Esophagus muscularis mucosa (tissue), 4 donors: ENCODE results near the gene CDH4. TPM values are rescaled to one million over a fixed set of nuclear protein-coding genes. Genes with fewer than 3 reads are reported as not detected.

Source experiments
- DNase-seq: peaks from one replicate; pipeline ENCODE4 v3.0.0-alpha.2; 2017; ENCODE audit errors: extremely low spot score
- H3K27ac ChIP-seq, 4 donors: fragments of 200-600 bp; sonication (generic); replicated peaks in 1 of 4; 1 replicate in 3 of 4; 2 replicates in 1 of 4; pipeline ENCODE4 v1.5.1; 2016 to 2019; ENCODE audit warnings: mild to moderate bottlenecking in 1 of 4
- H3K27me3 ChIP-seq, 4 donors: fragments of 200-600 bp; sonication (generic); one replicate each; pipeline versions ENCODE4 v1.5.1 to v1.6.0; 2016 to 2019
- H3K36me3 ChIP-seq, 4 donors: fragments of 200-600 bp; sonication (generic); one replicate each; pipeline ENCODE4 v1.5.1; 2016 to 2019
- H3K4me1 ChIP-seq, 4 donors: fragments of 200-600 bp; sonication (generic); one replicate each; pipeline ENCODE4 v1.5.1; 2016 to 2019
- H3K4me3 ChIP-seq, 4 donors: fragments of 200-600 bp; sonication (generic); 1 replicate in 2 of 4; 2 replicates in 2 of 4; pipeline ENCODE4 v1.5.1; 2016 to 2019; ENCODE audit warnings: mild to moderate bottlenecking in 4 of 4, moderate library complexity in 1 of 4
- H3K9me3 ChIP-seq, 4 donors: fragments of 200-600 bp; sonication (generic); 1 replicate in 3 of 4; 2 replicates in 1 of 4; pipeline ENCODE4 v1.5.1; 2016 to 2019
- EP300 ChIP-seq: sonication (generic); formaldehyde crosslinking; IDR thresholded peaks from one replicate; pipeline ENCODE4 v1.6.1; 2017; ENCODE audit warnings: antibody characterized with exemption
- POLR2A ChIP-seq: fragments of 450-650 bp; IDR thresholded peaks from one replicate; pipeline ENCODE4 v1.6.1; 2017; ENCODE audit warnings: antibody characterized with exemption, moderate library complexity, mild to moderate bottlenecking, low read depth
- POLR2AphosphoS5 ChIP-seq, 2 donors: sonication (generic); formaldehyde crosslinking; IDR thresholded peaks; one replicate each; pipeline ENCODE4 v1.6.1; 2017; ENCODE audit warnings: antibody characterized with exemption in 2 of 2
- WGBS: methylation state at CpG from one replicate; pipeline ENCODE4 v1.1.5; 2018; 5-methylcytosine and 5-hydroxymethylcytosine counted together
- intact Hi-C: fragments of 100-400 bp; cut with DNase I; formaldehyde crosslinking; loops from one replicate; pipeline ENCODE4 v1.15.1; 2023
- total RNA-seq, 4 donors: library from RNA; depleted of rRNA; stranded (reverse); fragments of >200 nt; gene quantifications; one replicate each; pipeline versions ENCODE4 v1.1.0 to v1.2.1, GENCODE V29; 2016
- TF ChIP-seq, protein P1 (sequence below), 3 experiments: fragments of 200-600 bp in 2 of 3; fragments of 450-650 bp in 1 of 3; sonication (generic) in 2 of 3; IDR thresholded peaks; one replicate each; pipeline ENCODE4 v1.5.1; 2017 to 2019; ENCODE audit warnings: antibody characterized with exemption in 3 of 3, mild to moderate bottlenecking in 2 of 3, moderate library complexity in 1 of 3

Gene CDH4
- total RNA-seq, 4 donors from 2014 or later: 0.42 to 1.3 (median 0.48) TPM

GRCh38 chr20:61524951-61525666 lies 273.0 kb downstream of the CDH4 start:
- TF ChIP-seq POLR2AphosphoS5 (IDR thresholded peaks at IDR 0.05) (no peak), EP300 (no peak), POLR2A (no peak)
- TF ChIP-seq, protein P1, sequence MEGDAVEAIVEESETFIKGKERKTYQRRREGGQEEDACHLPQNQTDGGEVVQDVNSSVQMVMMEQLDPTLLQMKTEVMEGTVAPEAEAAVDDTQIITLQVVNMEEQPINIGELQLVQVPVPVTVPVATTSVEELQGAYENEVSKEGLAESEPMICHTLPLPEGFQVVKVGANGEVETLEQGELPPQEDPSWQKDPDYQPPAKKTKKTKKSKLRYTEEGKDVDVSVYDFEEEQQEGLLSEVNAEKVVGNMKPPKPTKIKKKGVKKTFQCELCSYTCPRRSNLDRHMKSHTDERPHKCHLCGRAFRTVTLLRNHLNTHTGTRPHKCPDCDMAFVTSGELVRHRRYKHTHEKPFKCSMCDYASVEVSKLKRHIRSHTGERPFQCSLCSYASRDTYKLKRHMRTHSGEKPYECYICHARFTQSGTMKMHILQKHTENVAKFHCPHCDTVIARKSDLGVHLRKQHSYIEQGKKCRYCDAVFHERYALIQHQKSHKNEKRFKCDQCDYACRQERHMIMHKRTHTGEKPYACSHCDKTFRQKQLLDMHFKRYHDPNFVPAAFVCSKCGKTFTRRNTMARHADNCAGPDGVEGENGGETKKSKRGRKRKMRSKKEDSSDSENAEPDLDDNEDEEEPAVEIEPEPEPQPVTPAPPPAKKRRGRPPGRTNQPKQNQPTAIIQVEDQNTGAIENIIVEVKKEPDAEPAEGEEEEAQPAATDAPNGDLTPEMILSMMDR (IDR thresholded peaks at IDR 0.05): no peak
- WGBS: 67% methylated on average over 13 of the region's 13 CpGs
- no peak for DNase-seq

DNA sequence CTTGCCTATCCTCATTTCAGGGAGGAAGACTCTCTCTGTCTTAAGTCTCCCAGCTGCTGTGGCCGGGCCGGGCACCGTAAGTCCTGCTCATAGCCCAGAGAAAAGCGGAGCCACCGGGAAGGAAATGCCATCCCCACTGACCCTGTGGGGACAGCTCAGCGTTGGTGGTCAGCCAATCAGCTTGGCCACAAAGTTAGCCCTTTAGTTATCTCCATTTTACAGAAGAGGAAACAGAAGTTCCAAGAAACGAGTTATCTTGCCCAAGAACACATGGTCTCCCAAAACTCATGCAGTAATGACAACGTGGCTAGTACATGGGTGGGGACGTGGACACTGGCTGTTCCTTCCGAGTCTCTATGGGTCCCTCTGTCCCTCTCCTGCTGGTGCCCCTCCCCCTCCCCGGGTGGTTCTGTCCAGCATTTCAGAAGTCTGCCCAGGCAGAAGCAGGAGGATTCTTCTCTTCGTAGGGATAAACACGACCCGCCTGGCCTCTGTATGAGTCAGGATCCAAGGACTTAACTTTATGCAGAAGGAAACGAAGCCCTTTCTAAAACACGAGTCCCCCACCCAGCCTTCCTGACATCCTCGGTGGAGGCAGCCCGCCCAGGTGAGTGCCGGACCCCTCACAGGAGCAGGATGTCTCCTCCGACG lies 273.8 kb downstream of the CDH4 start:
- Histone ChIP-seq H3K36me3 (no peaks in the 10 kb centered on the region), H3K4me1 (no peaks in the 10 kb centered on the region), H3K4me3 (no peak overlapping the region), H3K27ac (no peak overlapping the region), H3K9me3 (no peaks in the 10 kb centered on the region), H3K27me3 (peaks cover 0 to 68% (median 0%) of the 10 kb centered on the region in 4 donors)
- no peak for DNase-seq
- WGBS: 50% methylated on average over 19 of the region's 21 CpGs
- intact Hi-C loops: no loop called here
- TF ChIP-seq, protein P1 (IDR thresholded peaks at IDR 0.05): no peak
- TF ChIP-seq POLR2AphosphoS5 (IDR thresholded peaks at IDR 0.05) (no peak), POLR2A (no peak), EP300 (no peak)

More at GRCh38 chr20:61524951-61525666, 273.0 kb downstream of the CDH4 start:
- Histone ChIP-seq H3K27me3 (peaks cover 0 to 76% (median 0%) of the 10 kb centered on the region in 4 donors), H3K27ac (no peak overlapping the region), H3K9me3 (no peaks in the 10 kb centered on the region), H3K36me3 (no peaks in the 10 kb centered on the region), H3K4me3 (no peak overlapping the region), H3K4me1 (no peaks in the 10 kb centered on the region)
- intact Hi-C loops: no loop called here

GRCh38 chr20:61526907-61527306 lies 274.8 kb downstream of the CDH4 start:
- DNase-seq: no peak
- WGBS: 93% methylated on average over 13 of the region's 13 CpGs
- H3K4me3 ChIP-seq: no peak overlapping the region
- H3K27ac ChIP-seq: no peak overlapping the region
- H3K4me1 ChIP-seq: no peaks in the 10 kb centered on the region
- H3K9me3 ChIP-seq: no peaks in the 10 kb centered on the region
- intact Hi-C loops: no loop called here
- H3K27me3 ChIP-seq: peaks cover 0 to 59% (median 0%) of the 10 kb centered on the region in 4 donors
- H3K36me3 ChIP-seq: no peaks in the 10 kb centered on the region
- no peak for TF ChIP-seq POLR2A
- TF ChIP-seq, protein P1 (IDR thresholded peaks at IDR 0.05): no peak
- no peak for TF ChIP-seq POLR2AphosphoS5 (IDR thresholded peaks at IDR 0.05)
- no peak for TF ChIP-seq EP300

DNA sequence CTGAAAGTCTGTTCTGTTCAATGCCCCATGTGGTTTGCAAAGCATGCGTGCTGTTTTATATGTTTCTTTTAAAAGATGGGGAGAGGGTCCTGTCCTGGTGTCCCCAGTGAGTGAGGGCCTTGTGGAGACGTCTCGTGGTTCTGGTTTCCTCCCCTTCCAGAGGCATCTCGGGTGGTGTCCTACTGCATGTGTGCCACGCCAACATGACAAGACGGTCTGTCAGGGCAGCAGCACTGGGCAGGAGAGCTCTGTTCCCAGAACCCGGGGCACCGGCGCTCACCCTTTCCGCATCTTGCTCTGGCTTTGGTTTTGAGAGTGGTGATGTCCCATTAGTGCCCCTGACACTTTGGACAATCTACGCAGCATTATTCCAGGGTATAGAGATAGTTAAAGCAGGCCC lies 275.6 kb downstream of the CDH4 start:
- no peak overlapping the region for H3K27ac ChIP-seq
- intact Hi-C loops: no loop called here
- no peaks in the 10 kb centered on the region for H3K9me3 ChIP-seq
- H3K4me1 ChIP-seq: no peaks in the 10 kb centered on the region
- peaks cover 0 to 60% (median 0%) of the 10 kb centered on the region in 4 donors for H3K27me3 ChIP-seq
- no peak overlapping the region for H3K4me3 ChIP-seq
- TF ChIP-seq POLR2AphosphoS5 (IDR thresholded peaks at IDR 0.05): no peak
- TF ChIP-seq POLR2A: no peak
- no peak for TF ChIP-seq EP300
- TF ChIP-seq, protein P1 (IDR thresholded peaks at IDR 0.05): no peak
- H3K36me3 ChIP-seq: no peaks in the 10 kb centered on the region
- 79% methylated on average over 11 of the region's 11 CpGs for WGBS
- DNase-seq: no peak
